ENCODE results near the gene TM4SF20.

GRCh38 chr2:227326783-227327182 lies 52.3 kb downstream of the TM4SF20 start:
- TF ChIP-seq GATA2 (IDR thresholded peaks at IDR 0.05; ENCODE audit: low read depth, low read length) (no peak), GATA3 (IDR thresholded peaks at IDR 0.05; ENCODE audit: low read depth, low read length) (no peak)
